Psoas muscle (tissue), 8 donors: ENCODE results near the gene WDR18. TPM values are rescaled to one million over a fixed set of nuclear protein-coding genes. Genes with fewer than 3 reads are reported as not detected.

ENCODE experiments used
- ATAC-seq, 4 donors: fragments of 200-7000 bp; cut with Tn5 transposase; one replicate each; pipeline ENCODE4 v1.9.1; 2020; ENCODE audit warnings: moderate library complexity in 3 of 4, mild to moderate bottlenecking in 2 of 4
- DNase-seq, 2 donors: peaks; one replicate each; pipeline ENCODE4 v3.0.0-alpha.2; 2020
- H3K27ac ChIP-seq: fragments of 200-600 bp; one replicate; pipeline ENCODE4 v1.8.0; 2022
- H3K27me3 ChIP-seq, 3 donors: fragments of 200-600 bp in 1 of 3; one replicate each; pipeline versions ENCODE4 v1.6.1 to v1.8.0; 2013 to 2022; ENCODE audit warnings: low read length in 2 of 3, mild to moderate bottlenecking in 2 of 3, moderate library complexity in 1 of 3; ENCODE audit not compliant: insufficient read depth in 3 of 3
- H3K36me3 ChIP-seq, 2 donors: fragments of 200-600 bp in 1 of 2; one replicate each; pipeline versions ENCODE4 v1.6.1 to v1.8.0; 2013 to 2022; ENCODE audit warnings: low read depth in 1 of 2, mild to moderate bottlenecking in 1 of 2, moderate library complexity in 1 of 2; ENCODE audit not compliant: insufficient read depth in 1 of 2
- H3K4me1 ChIP-seq: fragments of 200-600 bp; one replicate; pipeline ENCODE4 v1.8.0; 2022
- H3K4me3 ChIP-seq: fragments of 200-600 bp; one replicate; pipeline ENCODE4 v1.8.0; 2022; ENCODE audit warnings: mild to moderate bottlenecking
- H3K9me3 ChIP-seq: fragments of 200-600 bp; one replicate; pipeline ENCODE4 v1.8.0; 2022
- CTCF ChIP-seq: fragments of 200-600 bp; IDR thresholded peaks from one replicate; pipeline ENCODE4 v1.8.0; 2022; ENCODE audit warnings: antibody characterized with exemption
- WGBS, 3 donors: extraction: QIAGEN DNeasy Blood & Tissue Kit; methylation state at CpG; one replicate each; pipeline versions ENCODE4 v1.1.6 to v1.1.7; 2013; 5-methylcytosine and 5-hydroxymethylcytosine counted together
- intact Hi-C, 2 donors: fragments of 100-400 bp; cut with DNase I; formaldehyde crosslinking; loops; one replicate each; pipeline versions ENCODE4 v1.11.0 to v1.14.2; 2022
- polyA plus RNA-seq, 3 donors: library from polyadenylated mRNA; stranded (reverse); fragments of 200-250 nt; gene quantifications; one replicate each; pipeline ENCODE4 v1.2.3, GENCODE V29; 2013
- total RNA-seq, 4 donors: library from RNA; stranded (reverse); fragmentation: NEBNext Ultra II Directional in 2 of 4; extraction: Animal tissue kit (Norgen Biotek cat#: 25700) in 2 of 4; gene quantifications; one replicate each; pipeline versions ENCODE4 v1.2.1 to v1.2.4, GENCODE V29; 2021 to 2023
- donor health status: healthy with polysubstance abuse.
- donor health status: DM: no; HTN: no; CAD: no; lungs with moderate emphysema.
- donor health status: Bipolar disorder and iron deficiency.
- donor health status: healthy.
- donor health status: DM: yes; HTN: yes; CAD: no.
- donor health status: DM: no; HTN: no; CAD: no.
- donor health status: DM: no; HTN: no; CAD: no.
- donor health status: DM: yes; HTN: yes; CAD: no.

Gene WDR18
- total and polyA plus RNA-seq, 7 donors = 17.4 to 77.9 (median 28.0) TPM

- Histone ChIP-seq H3K27ac (no peak overlapping the region), H3K27me3 (no peaks in the 10 kb centered on the region), H3K4me1 (peaks cover 10% of the 10 kb centered on the region), H3K4me3 (no peak overlapping the region), H3K36me3 (peaks cover 0 to 44% of the 10 kb centered on the region in 2 donors), H3K9me3 (no peaks in the 10 kb centered on the region)
- WGBS, 3 donors = 83 to 92% (median 91%) methylated on average over 14 of the region's 14 CpGs
- ATAC-seq (no peak), DNase-seq (no peak)
- intact Hi-C loops = loop anchor here in 1 of 2 donors (10.0 kb wide), 1 partner anchor 131 kb away; the partner anchor contains the start of genes CFD and ELANE
- no peak for TF ChIP-seq CTCF
These were observed 1.9 kb downstream of the WDR18 start for GRCh38 chr19:986083-986482.

DNA sequence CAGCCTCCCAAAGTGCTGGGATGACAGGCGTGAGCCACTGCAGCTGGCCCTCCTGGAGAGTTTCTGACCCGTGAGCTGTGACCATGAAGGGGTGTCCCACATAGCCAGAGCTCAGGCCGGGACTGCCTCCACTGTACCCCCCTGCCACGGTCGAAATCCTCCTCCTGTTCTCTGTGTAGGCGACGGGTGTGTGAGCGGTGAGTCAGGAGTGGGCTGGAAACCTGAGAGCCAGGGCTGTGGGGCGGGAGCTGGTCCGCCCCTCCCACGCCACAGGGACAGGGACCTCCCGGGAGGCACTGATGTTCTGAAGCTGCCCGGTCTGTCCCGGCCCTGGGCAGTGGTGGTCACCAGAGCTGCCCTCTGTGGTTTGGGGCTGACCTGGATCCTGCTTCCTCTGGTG, 3.9 kb downstream of the WDR18 start:
- Histone ChIP-seq H3K27ac (no peak overlapping the region), H3K27me3 (no peaks in the 10 kb centered on the region), H3K4me1 (peaks cover 10% of the 10 kb centered on the region), H3K4me3 (no peak overlapping the region), H3K36me3 (peaks cover 0 to 52% of the 10 kb centered on the region in 2 donors), H3K9me3 (no peaks in the 10 kb centered on the region)
- no peak for TF ChIP-seq CTCF
- intact Hi-C loops = loop anchor here in 1 of 2 donors (10.0 kb wide), 1 partner anchor 133 kb away; the partner anchor contains the start of genes CFD and ELANE
- 73 to 84% (median 80%) methylated on average over 9 to 14 of the region's 14 CpGs for WGBS, 3 donors
- ATAC-seq = no peak
- DNase-seq = no peak

DNA sequence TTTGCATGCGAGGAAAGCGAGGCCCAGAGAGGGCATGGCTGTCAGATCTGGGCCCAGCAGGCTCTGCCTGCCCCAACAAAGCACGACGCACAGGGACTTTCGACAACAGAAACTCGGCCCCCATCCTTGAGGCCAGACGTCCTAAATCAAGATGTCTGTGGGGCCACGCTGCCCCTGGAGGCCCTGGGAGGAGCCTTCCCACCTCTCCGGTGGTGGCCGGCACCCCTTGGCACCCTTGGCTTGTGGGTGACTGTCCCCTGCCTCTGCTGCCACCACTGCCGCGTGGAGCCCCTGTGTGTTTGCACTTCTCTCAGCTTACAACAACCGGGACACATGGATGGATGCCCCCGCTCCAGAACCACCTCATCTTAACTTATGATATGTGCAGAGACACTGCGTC, 4.4 kb downstream of the WDR18 start:
- no peak for DNase-seq
- no peaks in the 10 kb centered on the region for H3K27me3 ChIP-seq
- TF ChIP-seq CTCF = no peak
- intact Hi-C loops = loop anchor here in 1 of 2 donors (10.0 kb wide), 1 partner anchor 134 kb away; the partner anchor contains the start of genes CFD and ELANE
- H3K4me1 ChIP-seq = peaks cover 10% of the 10 kb centered on the region
- H3K4me3 ChIP-seq = no peak overlapping the region
- H3K36me3 ChIP-seq = peaks cover 0 to 52% of the 10 kb centered on the region in 2 donors
- ATAC-seq = no peak
- WGBS, 3 donors = 84 to 86% (median 85%) methylated on average over 15 of the region's 15 CpGs
- H3K27ac ChIP-seq = no peak overlapping the region
- H3K9me3 ChIP-seq = no peaks in the 10 kb centered on the region

DNA sequence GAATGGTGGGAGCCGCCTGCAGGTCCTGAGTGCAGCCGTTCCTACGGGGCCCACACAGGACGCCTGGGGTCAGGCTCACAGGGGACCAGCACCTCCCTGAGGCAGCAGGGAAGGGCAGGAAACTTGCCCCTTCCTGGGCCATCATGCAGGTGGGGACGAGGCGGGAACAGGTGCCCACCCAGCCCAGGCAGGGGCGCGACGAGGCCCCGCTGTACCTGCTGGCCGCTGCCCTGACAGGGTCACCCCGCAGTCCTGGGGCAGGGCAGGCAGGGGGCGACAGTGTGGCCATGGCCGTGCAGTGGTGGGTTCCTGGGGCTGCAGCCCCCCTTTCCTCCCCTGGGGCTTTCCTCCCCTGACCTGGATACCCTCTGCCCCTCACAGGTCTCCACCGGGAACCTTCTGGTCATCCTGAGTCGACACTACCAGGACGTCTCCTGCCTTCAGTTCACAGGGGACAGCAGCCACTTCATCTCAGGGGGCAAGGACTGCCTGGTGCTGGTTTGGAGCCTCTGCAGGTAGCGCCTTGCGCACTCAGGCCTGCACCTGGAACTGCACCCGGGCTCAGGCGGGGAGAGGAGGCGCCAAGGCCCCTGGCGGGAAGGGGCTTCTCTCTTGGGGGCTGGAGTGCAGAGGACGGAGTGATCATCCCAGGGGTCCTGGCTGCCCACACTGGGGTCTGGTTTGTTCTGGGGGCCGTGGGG, 5.4 kb downstream of the WDR18 start:
- Histone ChIP-seq H3K27me3 (no peaks in the 10 kb centered on the region), H3K9me3 (no peaks in the 10 kb centered on the region), H3K36me3 (peaks cover 2 to 58% of the 10 kb centered on the region in 2 donors), H3K27ac (no peak overlapping the region), H3K4me1 (peaks cover 5% of the 10 kb centered on the region), H3K4me3 (no peak overlapping the region)
- ATAC-seq = no peak
- no peak for TF ChIP-seq CTCF
- no peak for DNase-seq
- intact Hi-C loops = loop anchor here in 1 of 2 donors (10.0 kb wide), 1 partner anchor 135 kb away; the partner anchor contains the start of genes CFD and ELANE
- 90 to 91% (median 90%) methylated on average over 20 to 25 of the region's 25 CpGs for WGBS, 3 donors
